Measurements from ENCODE around the gene IP6K3.

The IP6K3 gene

GRCh38 chr6:33777398-33778388 lies 31.0 kb upstream of the IP6K3 start:
- no peak for DNase-seq

GRCh38 chr6:33776764-33777163 lies 30.1 kb upstream of the IP6K3 start:
- no peak for DNase-seq

- DNase-seq = no peak
Measured at GRCh38 chr6:33776186-33776585, 29.5 kb upstream of the IP6K3 start.

DNA sequence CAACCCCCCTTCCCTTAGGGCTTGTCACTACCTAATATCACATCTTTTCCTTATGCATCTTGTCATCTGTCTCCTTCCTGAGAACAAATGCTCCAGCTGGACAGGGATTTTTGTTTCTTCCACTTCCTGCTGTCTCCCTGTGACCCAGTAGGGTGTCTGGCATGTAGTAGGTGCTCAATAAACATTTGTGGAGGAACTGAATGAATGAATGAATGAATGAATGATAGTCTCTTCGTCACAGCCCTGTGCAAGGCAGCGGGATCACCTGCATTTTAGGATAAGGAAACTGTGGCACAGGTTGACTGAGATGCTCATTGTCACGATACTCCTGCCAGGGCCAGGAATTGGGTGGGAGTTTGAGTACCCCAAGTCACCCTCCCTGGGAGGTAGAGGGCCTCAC lies 28.1 kb upstream of the IP6K3 start:
- no peak for DNase-seq

DNA sequence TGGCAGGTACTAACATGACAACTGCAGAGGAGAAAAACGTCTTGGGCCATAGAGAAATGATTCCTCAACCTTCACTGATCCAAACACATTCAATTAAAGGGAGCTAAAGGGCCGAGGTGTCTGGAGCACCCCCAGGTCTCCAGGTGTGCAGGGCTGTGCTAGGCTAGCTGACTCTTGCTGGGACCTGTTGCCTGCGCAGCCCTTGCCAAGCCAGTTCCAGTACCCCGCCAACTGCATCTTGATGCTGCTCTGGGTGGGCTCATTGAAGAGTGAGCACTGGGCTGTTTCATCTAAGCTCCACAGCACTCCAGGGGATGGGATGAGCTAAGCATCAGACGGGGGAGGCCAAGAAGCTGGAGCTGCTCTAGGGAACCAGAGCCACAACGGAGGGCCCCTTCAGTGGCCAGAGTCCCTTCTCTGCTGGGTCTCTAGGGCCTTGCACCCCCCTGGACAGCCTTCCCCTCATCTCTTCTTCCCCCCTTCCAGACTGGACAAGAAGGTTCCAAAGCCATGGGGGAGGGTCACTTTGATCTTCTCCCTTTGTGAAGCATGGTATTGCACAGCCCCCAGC lies 26.3 kb upstream of the IP6K3 start:
- no peak for DNase-seq

DNA sequence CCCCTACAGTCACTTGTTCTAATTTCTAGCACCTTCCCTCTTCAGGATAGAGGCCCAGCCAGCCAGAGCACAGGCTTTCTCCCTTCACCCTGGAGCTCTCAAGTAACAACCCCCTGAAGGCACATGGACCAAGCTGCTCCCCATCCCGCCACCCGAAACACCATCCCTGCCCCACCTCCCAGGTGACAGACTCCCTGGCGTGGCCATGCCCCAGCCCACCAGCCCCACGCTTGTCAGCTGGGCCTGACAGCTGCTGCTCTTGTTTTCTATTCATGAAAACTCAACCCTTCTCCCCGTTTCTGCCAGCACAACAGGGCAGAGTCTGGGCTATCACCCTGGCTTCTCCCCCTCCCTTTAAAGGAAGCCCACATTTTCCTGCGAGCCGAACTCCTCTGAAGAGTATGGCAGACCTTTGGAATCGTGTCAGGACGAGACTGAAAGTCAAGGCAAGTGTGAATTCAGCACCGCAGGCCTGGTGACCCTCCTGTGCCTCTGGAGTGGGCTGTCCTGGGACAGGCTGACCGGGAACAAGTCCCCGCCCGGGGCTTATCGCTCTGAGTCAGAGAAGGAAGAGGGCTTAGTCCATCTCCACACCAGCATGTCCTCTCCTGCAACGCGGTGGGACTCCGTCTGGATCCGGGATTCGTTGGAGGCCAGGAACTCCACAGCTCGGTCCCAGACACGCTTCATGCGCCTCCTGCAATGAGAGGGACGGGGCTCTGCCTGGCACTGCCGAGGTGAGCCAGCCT lies 25.6 kb upstream of the IP6K3 start:
- no peak for DNase-seq

DNA sequence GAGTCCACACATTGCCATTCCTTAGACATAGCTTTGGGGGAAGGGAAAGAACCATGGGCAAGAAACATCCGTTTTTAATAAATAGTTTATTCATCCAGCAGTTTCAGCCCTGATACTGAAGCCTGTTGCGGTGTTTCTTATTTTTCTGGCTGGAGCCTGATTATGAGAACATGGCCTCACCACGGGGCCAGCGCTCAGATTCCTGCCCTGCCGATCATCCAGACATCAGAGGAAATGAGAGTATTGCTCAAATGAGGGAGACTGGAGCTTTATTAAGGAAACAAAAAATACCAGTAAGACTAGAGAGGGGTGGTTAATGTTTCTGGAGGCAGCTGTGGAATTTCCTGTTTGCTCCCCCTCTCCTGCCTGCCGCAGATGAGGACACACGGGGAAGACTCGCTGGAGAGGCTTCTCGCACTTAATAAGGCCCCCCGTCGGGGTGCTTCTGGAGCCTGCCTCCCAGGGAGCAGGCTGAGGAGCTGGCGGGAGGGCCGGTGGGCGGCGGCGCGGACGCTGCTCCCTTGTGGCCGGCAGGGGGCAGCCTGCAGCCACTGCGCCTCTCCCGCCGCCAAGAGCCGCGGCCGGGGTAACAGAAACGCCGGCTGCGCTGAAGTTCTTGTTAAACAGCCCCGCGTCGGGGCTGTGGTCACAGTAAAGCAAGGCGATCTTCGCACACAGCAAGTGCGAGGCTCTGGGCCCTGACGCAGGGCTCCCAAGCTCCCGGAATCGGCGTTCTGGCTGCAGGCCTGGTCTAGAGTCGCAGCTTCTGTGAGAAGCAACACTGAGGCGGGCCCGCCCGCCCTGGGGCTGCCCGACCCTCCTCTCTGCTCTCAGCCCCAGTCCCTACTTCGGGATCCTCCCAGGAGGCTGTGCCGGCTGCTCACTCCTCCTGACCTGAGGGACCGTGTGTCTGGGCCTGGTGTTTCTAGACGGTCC lies 24.7 kb upstream of the IP6K3 start:
- peak; percentile 89 for DNase-seq

- DNase-seq = no peak
Measured at GRCh38 chr6:33770833-33771145, 24.1 kb upstream of the IP6K3 start.

- DNase-seq = no peak
Measured at GRCh38 chr6:33770124-33770832, 23.6 kb upstream of the IP6K3 start.

GRCh38 chr6:33769248-33769821 lies 22.6 kb upstream of the IP6K3 start:
- DNase-seq = no peak

DNA sequence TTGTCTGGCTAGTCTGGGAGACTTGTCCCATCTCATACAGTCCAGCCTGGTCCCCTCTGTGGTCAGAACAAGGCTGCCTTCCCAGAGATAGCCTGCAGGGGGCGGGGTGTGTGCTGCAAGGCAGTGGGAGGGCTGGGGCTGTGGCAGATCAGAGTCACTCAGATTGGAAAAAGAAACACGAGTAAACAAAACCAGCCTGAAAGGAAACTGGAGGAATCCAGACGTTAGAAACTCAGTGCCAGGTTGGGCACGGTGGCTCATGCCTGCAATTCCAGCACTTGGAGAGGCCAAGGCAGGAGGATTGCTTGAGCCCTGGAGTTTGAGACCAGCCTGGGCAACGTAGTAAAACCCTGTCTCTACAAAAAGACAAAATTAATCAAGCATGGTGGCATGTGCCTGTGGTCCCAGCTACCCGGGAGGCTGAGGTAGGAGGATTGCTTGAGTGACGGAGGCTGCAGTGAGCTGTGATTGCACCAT lies 22.0 kb upstream of the IP6K3 start:
- DNase-seq = peak; percentile 65

GRCh38 chr6:33766921-33767907 lies 20.5 kb upstream of the IP6K3 start:
- DNase-seq = no peak

DNA sequence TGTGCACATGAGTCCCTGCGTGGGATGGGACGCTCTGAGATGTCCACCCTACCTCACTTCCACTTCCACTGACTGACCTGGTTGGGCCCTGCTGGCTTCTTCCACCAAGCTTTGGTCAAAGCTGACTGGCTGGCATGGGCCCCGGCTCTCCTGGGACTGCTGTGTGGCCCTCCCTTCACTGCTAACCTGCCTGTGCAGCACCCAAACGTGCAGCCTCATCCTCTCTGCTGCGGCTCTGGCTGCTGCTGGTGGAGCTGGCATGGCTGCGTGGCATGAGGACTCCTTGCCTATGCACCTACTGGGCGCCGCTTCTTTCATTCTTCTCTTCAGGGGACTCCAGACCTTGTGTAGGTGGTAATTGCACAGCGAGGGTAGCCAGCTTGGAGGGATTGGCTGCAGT lies 18.7 kb upstream of the IP6K3 start:
- no peak for DNase-seq

DNA sequence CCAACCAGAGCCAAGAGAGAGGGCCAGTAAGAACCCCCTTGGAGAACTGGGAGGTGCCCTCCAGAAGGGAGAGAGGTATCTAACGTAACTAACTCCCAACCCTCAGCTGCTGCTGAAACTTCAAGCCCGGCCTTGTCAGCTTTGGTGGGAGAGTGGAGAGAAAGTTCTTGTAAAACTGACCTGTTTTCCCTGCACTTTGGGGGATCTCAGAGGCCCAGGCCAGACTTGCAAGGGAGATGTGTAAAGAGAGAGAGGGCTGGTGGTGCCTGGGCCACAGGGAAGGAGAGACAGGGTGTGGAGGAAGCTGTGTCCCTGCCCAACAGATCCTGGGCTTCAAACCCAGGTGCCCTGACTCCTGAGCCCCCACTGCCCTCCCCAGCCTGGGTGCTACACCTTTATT lies 17.3 kb upstream of the IP6K3 start:
- DNase-seq = no peak

GRCh38 chr6:33763483-33763882 lies 16.8 kb upstream of the IP6K3 start:
- DNase-seq = no peak

DNA sequence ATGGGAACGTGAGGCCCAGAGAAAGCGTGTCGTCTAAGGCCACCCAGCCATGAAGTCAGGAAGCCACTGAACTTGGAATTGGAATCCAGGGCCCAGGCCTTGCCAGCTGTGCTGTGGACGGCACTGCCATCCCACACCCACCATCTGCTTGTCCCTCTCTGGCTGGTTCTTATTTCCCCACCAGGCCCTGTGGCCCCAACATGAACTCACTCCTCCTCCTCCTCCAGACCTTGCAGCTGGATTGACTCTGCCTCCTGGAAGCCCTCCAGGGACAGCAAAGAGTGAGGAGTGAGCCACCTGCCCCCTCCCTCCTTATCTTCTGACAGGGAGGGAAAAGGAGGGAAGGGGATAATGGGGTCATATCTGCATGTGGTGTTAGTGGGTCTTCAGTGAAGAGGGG lies 16.0 kb upstream of the IP6K3 start:
- DNase-seq = no peak

GRCh38 chr6:33761922-33762629 lies 15.4 kb upstream of the IP6K3 start:
- DNase-seq = no peak

DNA sequence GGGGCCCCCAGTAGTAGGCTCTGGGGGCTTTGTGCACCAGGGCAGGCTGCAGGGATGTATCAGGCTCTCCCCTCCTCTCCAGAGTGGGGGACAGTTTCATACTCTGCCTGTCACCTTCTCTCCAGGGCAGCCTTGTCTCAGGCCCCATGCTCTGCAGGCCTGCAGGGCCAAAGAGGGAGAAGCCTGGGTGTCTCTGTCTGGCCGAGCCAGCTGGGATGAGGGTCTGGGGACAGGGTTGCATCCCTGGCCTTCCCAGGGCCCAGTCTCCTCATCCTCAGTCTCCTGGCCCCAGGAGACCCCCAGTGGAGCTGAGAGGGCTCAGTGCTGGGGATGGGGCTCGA lies 14.8 kb upstream of the IP6K3 start:
- DNase-seq = no peak

GRCh38 chr6:33759887-33760629 lies 13.4 kb upstream of the IP6K3 start:
- no peak for DNase-seq

Measured in COR-L47 (cell line).